ENCODE measurements around the gene KIRREL3. TPM values are rescaled to one million over a fixed set of nuclear protein-coding genes. Genes with fewer than 3 reads are reported as not detected.

Gene KIRREL3
- polyA plus RNA-seq, 1 of the 3 experiments (the other 2 are of a cell fraction), result 3.7 TPM

GRCh38 chr11:126918556-126918955 is 82.0 kb downstream of the KIRREL3 start:
- no peaks in the 10 kb centered on the region for H3K9me2 ChIP-seq
- no peak for DNase-seq
- ChIA-PET CTCF (no interaction called here), POLR2A (no interaction called here)
- H2AFZ ChIP-seq (ENCODE audit: low read depth), result no peak overlapping the region
- peaks cover 11% of the 10 kb centered on the region; the same call in 1 of the 2 replicates for H3K79me2 ChIP-seq (ENCODE audit: insufficient read depth)
- H3K4me1 ChIP-seq (ENCODE audit: control insufficient read depth in 1 of 2, insufficient read depth in 2 of 2, low read depth in 1 of 2, low read length in 1 of 2), result peaks cover 0 to 6% of the 10 kb centered on the region in 2 experiments; a peak in 2 of 4 replicates
- no peaks in the 10 kb centered on the region for H3K36me3 ChIP-seq (replicated peaks in 1 of 2; ENCODE audit: control insufficient read depth in 1 of 2, insufficient read depth in 2 of 2, low read length in 1 of 2)
- H3K27me3 ChIP-seq (ENCODE audit: insufficient read depth), result no peaks in the 10 kb centered on the region
- H3F3A ChIP-seq (replicated peaks; ENCODE audit: insufficient read depth), result peaks cover 18% of the 10 kb centered on the region
- H3K9ac ChIP-seq, result peak overlapping the region; percentile 64
- 92% methylated on average over 1 of the region's 1 CpG for WGBS (ENCODE audit: low lambda C conversion rate)
- H3K27ac ChIP-seq (ENCODE audit: low read depth in 2 of 2, low read length in 1 of 2), result peak overlapping the region in 1 of 2 experiments; percentile 98; a peak in 3 of 4 replicates
- H3K9me3 ChIP-seq, result no peaks in the 10 kb centered on the region
- peak overlapping the region; percentile 59 for H3K4me2 ChIP-seq
- H3K4me3 ChIP-seq (ENCODE audit: low read depth in 2 of 2, low read length in 1 of 2), result no peak overlapping the region
- TF ChIP-seq YY1 (IDR thresholded peaks at IDR 0.05; ENCODE audit: low read depth) (no peak), MXI1 (IDR thresholded peaks at IDR 0.05; ENCODE audit: low read depth, low read length) (no peak), ZBTB33 (IDR thresholded peaks at IDR 0.05; ENCODE audit: borderline replicate concordance, low read depth) (no peak), ELF1 (IDR thresholded peaks at IDR 0.05) (no peak), MEF2A (IDR thresholded peaks at IDR 0.05; ENCODE audit: borderline replicate concordance, low read depth) (no peak), SMC3 (IDR thresholded peaks at IDR 0.05; ENCODE audit: low read depth, low read length) (no peak), REST (IDR thresholded peaks at IDR 0.05; ENCODE audit: low read depth, low read length) (no peak)
- H4K20me1 ChIP-seq (ENCODE audit: insufficient read depth), result no peaks in the 10 kb centered on the region

- H3K4me1 ChIP-seq (ENCODE audit: control insufficient read depth in 1 of 2, insufficient read depth in 2 of 2, low read depth in 1 of 2, low read length in 1 of 2), result peaks cover 0 to 6% of the 10 kb centered on the region in 2 experiments; a peak in 2 of 4 replicates
- peak overlapping the region in 1 of 2 experiments; percentile 22; a peak in 2 of 4 replicates for H3K4me3 ChIP-seq (ENCODE audit: low read depth in 2 of 2, low read length in 1 of 2)
- no peaks in the 10 kb centered on the region for H3K9me3 ChIP-seq
- DNase-seq, result no peak
- 31% methylated on average over 9 of the region's 9 CpGs for WGBS (ENCODE audit: low lambda C conversion rate)
- peaks cover 11% of the 10 kb centered on the region; the same call in 1 of the 2 replicates for H3K79me2 ChIP-seq (ENCODE audit: insufficient read depth)
- peaks cover 18% of the 10 kb centered on the region for H3F3A ChIP-seq (replicated peaks; ENCODE audit: insufficient read depth)
- H3K9me2 ChIP-seq, result no peaks in the 10 kb centered on the region
- peak overlapping the region in 1 of 2 experiments; percentile 98; a peak in 3 of 4 replicates for H3K27ac ChIP-seq (ENCODE audit: low read depth in 2 of 2, low read length in 1 of 2)
- no peaks in the 10 kb centered on the region for H3K27me3 ChIP-seq (ENCODE audit: insufficient read depth)
- H3K4me2 ChIP-seq, result peak overlapping the region; percentile 59
- ChIA-PET POLR2A (no interaction called here), CTCF (no interaction called here)
- H3K36me3 ChIP-seq (replicated peaks in 1 of 2; ENCODE audit: control insufficient read depth in 1 of 2, insufficient read depth in 2 of 2, low read length in 1 of 2), result no peaks in the 10 kb centered on the region
- peak overlapping the region; percentile 64 for H3K9ac ChIP-seq
- no peaks in the 10 kb centered on the region for H4K20me1 ChIP-seq (ENCODE audit: insufficient read depth)
- peak overlapping the region; percentile 56 for H2AFZ ChIP-seq (ENCODE audit: low read depth)
- TF ChIP-seq NRF1 (IDR thresholded peaks at IDR 0.05; ENCODE audit: low read depth, low read length), result no peak
- no peak for TF ChIP-seq FOXJ3 (CRISPR knock-in tag; IDR thresholded peaks at IDR 0.05)
- peak; percentile 81 for TF ChIP-seq TCF12 (IDR thresholded peaks at IDR 0.05)
- TF ChIP-seq RFX5 (IDR thresholded peaks at IDR 0.05; ENCODE audit: low read length), result no peak
- TF ChIP-seq CTCF (IDR thresholded peaks at IDR 0.05), result no peak
- peak in 1 of 2 experiments; percentile 55; a peak in 1 of 4 replicates for TF ChIP-seq EP300 (IDR thresholded peaks at IDR 0.05; ENCODE audit: borderline replicate concordance in 1 of 2, low read depth in 1 of 2, low read length in 1 of 2)
- TF ChIP-seq TEAD4 (IDR thresholded peaks at IDR 0.05; ENCODE audit: borderline replicate concordance, insufficient read depth), result 0 out of 2 replicates have a peak, but pooled peaks have one; percentile 31
- no peak for TF ChIP-seq FOXM1 (IDR thresholded peaks at IDR 0.05; ENCODE audit: low read depth)
- TF ChIP-seq CHD2 (IDR thresholded peaks at IDR 0.05; ENCODE audit: low read length, partially characterized antibody), result no peak
- TF ChIP-seq FOSL2 (IDR thresholded peaks at IDR 0.05; ENCODE audit: borderline replicate concordance, low read depth), result peak; percentile 97
- no peak for TF ChIP-seq TAF1 (IDR thresholded peaks at IDR 0.05; ENCODE audit: borderline replicate concordance, low read depth, low read length)
- peak; percentile 40; the same call in 1 of the 2 replicates for TF ChIP-seq POLR2AphosphoS5 (IDR thresholded peaks at IDR 0.05; ENCODE audit: low read depth, low read length)
- TF ChIP-seq YY1 (IDR thresholded peaks at IDR 0.05; ENCODE audit: low read depth), result no peak
- no peak for TF ChIP-seq MEF2A (IDR thresholded peaks at IDR 0.05; ENCODE audit: borderline replicate concordance, low read depth)
- no peak for TF ChIP-seq GABPA (IDR thresholded peaks at IDR 0.05; ENCODE audit: low read depth)
- TF ChIP-seq SMC3 (IDR thresholded peaks at IDR 0.05; ENCODE audit: low read depth, low read length), result no peak
Measured at GRCh38 chr11:126917531-126918204, 82.9 kb downstream of the KIRREL3 start.

All from SK-N-SH (cell line).